Parathyroid adenoma (tissue), 2 donors: Measurements from ENCODE around the gene TBX2.

Source experiments
- H2AFZ ChIP-seq: fragments of 300-600 bp; sonication (generic); one replicate; pipeline ENCODE4 v1.7.0; 2017; ENCODE audit warnings: antibody characterized with exemption, mild to moderate bottlenecking
- H3K27ac ChIP-seq: fragments of 300-600 bp; sonication (generic); one replicate; pipeline ENCODE4 v1.7.0; 2017
- H3K27me3 ChIP-seq: fragments of 300-600 bp; sonication (generic); one replicate; pipeline ENCODE4 v1.7.0; 2017; ENCODE audit warnings: low read length; ENCODE audit not compliant: control insufficient read depth, insufficient read depth
- H3K36me3 ChIP-seq: fragments of 300-600 bp; sonication (generic); one replicate; pipeline ENCODE4 v1.7.0; 2017; ENCODE audit warnings: low read length; ENCODE audit not compliant: control insufficient read depth, insufficient read depth
- H3K4me1 ChIP-seq: fragments of 300-600 bp; sonication (generic); one replicate; pipeline ENCODE4 v1.7.0; 2017; ENCODE audit warnings: control low read depth
- H3K4me2 ChIP-seq: fragments of 300-600 bp; sonication (generic); one replicate; pipeline ENCODE4 v1.7.0; 2017; ENCODE audit warnings: low read length
- H3K4me3 ChIP-seq: fragments of 300-600 bp; sonication (generic); one replicate; pipeline ENCODE4 v1.7.0; 2017; ENCODE audit warnings: low read depth, low read length
- H3K79me2 ChIP-seq: fragments of 300-600 bp; sonication (generic); one replicate; pipeline ENCODE4 v1.7.0; 2017; ENCODE audit warnings: control low read depth
- H3K9ac ChIP-seq: fragments of 300-600 bp; sonication (generic); one replicate; pipeline ENCODE4 v1.7.0; 2017; ENCODE audit warnings: mild to moderate bottlenecking
- H3K9me3 ChIP-seq: fragments of 300-600 bp; sonication (generic); one replicate; pipeline ENCODE4 v1.7.0; 2017; ENCODE audit warnings: low read length; ENCODE audit not compliant: control insufficient read depth
- CTCF ChIP-seq: fragments of 300-600 bp; sonication (generic); IDR thresholded peaks from one replicate; pipeline ENCODE4 v1.7.0; 2017; ENCODE audit warnings: antibody characterized with exemption, mild to moderate bottlenecking
- donor health status: primary hyperparathyroidism.

The TBX2 gene

DNA sequence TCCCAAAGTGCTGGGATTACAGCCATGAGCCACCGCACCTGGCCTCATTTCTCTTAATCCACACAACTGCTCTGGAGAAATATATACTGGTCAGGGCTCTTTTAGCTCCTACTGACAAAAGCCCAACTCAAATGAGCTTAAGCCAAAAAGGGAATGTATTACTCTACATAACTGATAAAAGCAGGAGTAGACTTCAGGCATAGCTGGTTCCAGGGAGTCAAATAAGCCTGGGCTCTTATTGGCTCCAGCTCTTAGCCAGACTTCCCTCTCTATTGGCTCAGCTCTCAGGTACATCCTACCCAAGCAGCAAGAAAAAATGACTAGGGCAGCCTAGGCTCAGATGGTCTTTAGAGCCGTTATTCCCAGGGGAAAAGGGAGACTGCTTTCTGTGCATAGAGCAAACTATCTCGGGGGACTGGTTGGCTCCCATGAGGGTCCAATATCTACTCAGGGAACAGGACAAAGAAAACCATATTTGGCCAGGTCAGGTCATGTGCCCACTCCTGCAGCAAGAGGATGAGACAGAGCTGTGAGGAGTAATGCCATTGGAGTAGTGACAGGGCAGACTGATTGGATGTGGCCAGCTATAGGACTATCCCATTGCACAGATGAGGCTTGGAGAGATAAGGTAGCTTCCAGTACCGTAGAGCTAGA is 21.2 kb downstream of the TBX2 start:
- H3K36me3 ChIP-seq, result no peaks in the 10 kb centered on the region
- no peak overlapping the region for H3K27ac ChIP-seq
- no peaks in the 10 kb centered on the region for H3K9me3 ChIP-seq
- H3K4me1 ChIP-seq, result no peaks in the 10 kb centered on the region
- H3K4me2 ChIP-seq, result no peak overlapping the region
- H3K79me2 ChIP-seq, result no peaks in the 10 kb centered on the region
- H3K9ac ChIP-seq, result no peak overlapping the region
- H3K4me3 ChIP-seq, result no peak overlapping the region
- no peaks in the 10 kb centered on the region for H3K27me3 ChIP-seq
- no peak for TF ChIP-seq CTCF
- H2AFZ ChIP-seq, result no peak overlapping the region

GRCh38 chr17:61421460-61421859 is 21.8 kb downstream of the TBX2 start:
- no peak for TF ChIP-seq CTCF
- Histone ChIP-seq H3K9me3 (no peaks in the 10 kb centered on the region), H3K27me3 (no peaks in the 10 kb centered on the region), H3K4me3 (no peak overlapping the region), H3K79me2 (no peaks in the 10 kb centered on the region), H3K36me3 (no peaks in the 10 kb centered on the region), H3K4me1 (no peaks in the 10 kb centered on the region), H3K4me2 (no peak overlapping the region), H2AFZ (no peak overlapping the region), H3K27ac (no peak overlapping the region), H3K9ac (no peak overlapping the region)

- H3K27me3 ChIP-seq, result no peaks in the 10 kb centered on the region
- H3K27ac ChIP-seq, result no peak overlapping the region
- TF ChIP-seq CTCF, result no peak
- no peaks in the 10 kb centered on the region for H3K4me1 ChIP-seq
- H2AFZ ChIP-seq, result no peak overlapping the region
- H3K9me3 ChIP-seq, result no peaks in the 10 kb centered on the region
- no peak overlapping the region for H3K4me3 ChIP-seq
- H3K4me2 ChIP-seq, result no peak overlapping the region
- no peak overlapping the region for H3K9ac ChIP-seq
- no peaks in the 10 kb centered on the region for H3K79me2 ChIP-seq
- H3K36me3 ChIP-seq, result no peaks in the 10 kb centered on the region
Measured at GRCh38 chr17:61422116-61422799, 22.6 kb downstream of the TBX2 start.

DNA sequence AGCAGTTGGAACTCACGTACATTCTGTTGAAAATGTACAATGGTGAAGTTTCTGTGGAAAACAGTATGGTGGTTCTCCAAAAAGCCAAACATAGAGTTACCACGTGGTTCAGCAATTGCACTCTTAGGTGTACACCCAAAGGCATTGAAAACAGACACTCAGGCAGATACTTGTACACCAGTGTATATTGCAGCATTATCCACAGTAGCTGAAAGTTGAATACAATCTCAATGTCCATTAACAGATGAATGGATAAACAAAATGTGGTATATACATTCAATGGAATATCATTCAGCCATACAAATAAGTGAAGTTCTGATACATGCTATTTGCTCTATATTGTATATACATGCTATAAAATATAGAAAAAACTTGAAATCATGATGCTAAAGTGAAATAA is 23.2 kb downstream of the TBX2 start:
- H3K9ac ChIP-seq, result no peak overlapping the region
- H3K4me1 ChIP-seq, result no peaks in the 10 kb centered on the region
- TF ChIP-seq CTCF, result no peak
- no peak overlapping the region for H3K27ac ChIP-seq
- no peaks in the 10 kb centered on the region for H3K36me3 ChIP-seq
- H3K4me3 ChIP-seq, result no peak overlapping the region
- no peak overlapping the region for H3K4me2 ChIP-seq
- no peaks in the 10 kb centered on the region for H3K9me3 ChIP-seq
- no peaks in the 10 kb centered on the region for H3K27me3 ChIP-seq
- no peak overlapping the region for H2AFZ ChIP-seq
- H3K79me2 ChIP-seq, result no peaks in the 10 kb centered on the region
